GM12878 (cell line): Measurements from ENCODE around the gene TMPRSS13. TPM values are rescaled to one million over a fixed set of nuclear protein-coding genes. Genes with fewer than 3 reads are reported as not detected.

Experiments used
- ATAC-seq: fragments of 200-7000 bp; cut with Tn5 transposase; 3 replicates; pipeline ENCODE4 v1.9.1; 2020; ENCODE audit warnings: mild to moderate bottlenecking, moderate library complexity
- BruUV-seq: library from RNA; stranded (reverse); fragments of 400-500 nt; replicated peaks from 2 replicates; lab custom pipeline; 2021; lab: Mats Ljungman, UMichigan
- CTCF ChIA-PET: fragments of 300-600 bp; sonication (Branson Sonifier 250); formaldehyde crosslinking; extraction: SDS; loops from one replicate; lab custom pipeline; 2021; ENCODE audit warnings: inconsistent platforms; lab: Yijun Ruan, JAX
- POLR2A ChIA-PET: fragments of 350-600 bp; formaldehyde crosslinking; extraction: SDS; loops from one replicate; lab custom pipeline; 2021; ENCODE audit warnings: inconsistent platforms; lab: Charles Lee
- RAD21 ChIA-PET: fragments of 300-600 bp; sonication (Branson Sonifier 250); formaldehyde crosslinking; loops from one replicate; lab custom pipeline; 2023; ENCODE audit warnings: antibody characterized with exemption; ENCODE audit not compliant: unreplicated experiment; lab: Charles Lee
- SMC1A ChIA-PET: fragments of 300-600 bp; sonication (Branson Sonifier 250); formaldehyde crosslinking; loops from one replicate; lab custom pipeline; 2023; ENCODE audit not compliant: unreplicated experiment, uncharacterized antibody; lab: Charles Lee
- DNase-seq: peaks from one replicate; pipeline ENCODE4 v3.0.0-alpha.2; 2011; ENCODE audit warnings: low read depth, low spot score
- FAIRE-seq: peaks from 3 replicates; lab custom pipeline; 2011; peaks lifted over from hg19 to GRCh38; lab: Jason Lieb, UNC
- H2AFZ ChIP-seq: 2 replicates; pipeline ENCODE4 v1.6.0; 2011; ENCODE audit warnings: low read depth, low read length, control low read depth; ENCODE audit not compliant: control insufficient read depth
- H3K27ac ChIP-seq: 2 replicates; pipeline ENCODE4 v1.5.1; 2011; ENCODE audit warnings: control low read depth; ENCODE audit not compliant: control insufficient read depth, insufficient read depth
- H3K27me3 ChIP-seq, 2 experiments: replicated peaks in 1 of 2; 2 replicates each; pipeline versions ENCODE4 v1.6.0 to v1.6.1; 2011; ENCODE audit warnings: low read length in 1 of 2; ENCODE audit not compliant: control insufficient read depth in 2 of 2, insufficient read depth in 2 of 2
- H3K36me3 ChIP-seq, 2 experiments: 2 replicates each; pipeline ENCODE4 v1.5.1; 2011; ENCODE audit warnings: low read length in 1 of 2; ENCODE audit not compliant: control insufficient read depth in 2 of 2, insufficient read depth in 2 of 2
- H3K4me1 ChIP-seq: 2 replicates; pipeline ENCODE4 v1.6.1; 2011; ENCODE audit warnings: mild to moderate bottlenecking, low read length, moderate library complexity, mixed read lengths; ENCODE audit not compliant: control insufficient read depth, insufficient read depth
- H3K4me2 ChIP-seq: 2 replicates; pipeline ENCODE4 v1.6.0; 2011; ENCODE audit warnings: control low read depth; ENCODE audit not compliant: control insufficient read depth, insufficient read depth
- H3K4me3 ChIP-seq: fragments of 200-600 bp; sonication (generic); 2 replicates; pipeline ENCODE4 v1.5.1; 2016
- H3K79me2 ChIP-seq: 2 replicates; pipeline ENCODE4 v1.6.0; 2011; ENCODE audit warnings: low read length; ENCODE audit not compliant: control insufficient read depth, insufficient read depth
- H3K9ac ChIP-seq: 2 replicates; pipeline ENCODE4 v1.8.0; 2011; ENCODE audit warnings: low read length, control low read depth, mixed read lengths; ENCODE audit not compliant: control insufficient read depth, insufficient read depth
- H3K9me3 ChIP-seq: replicated peaks from 3 replicates; pipeline ENCODE4 v1.5.1; 2011; ENCODE audit warnings: mild to moderate bottlenecking, low read length; ENCODE audit not compliant: control insufficient read depth, insufficient read depth
- H4K20me1 ChIP-seq: 2 replicates; pipeline ENCODE4 v1.6.0; 2011; ENCODE audit not compliant: control insufficient read depth, insufficient read depth
- ASH2L ChIP-seq: fragments of 300-600, 200-600 bp; sonication (generic); IDR thresholded peaks from 2 replicates; pipeline ENCODE4 v1.6.1; 2017; ENCODE audit warnings: low read depth, mild to moderate bottlenecking, borderline replicate concordance
- ATF3 ChIP-seq: IDR thresholded peaks from 2 replicates; pipeline ENCODE4 v1.6.1; 2011; ENCODE audit warnings: low read depth, mild to moderate bottlenecking, low read length, moderate library complexity, borderline replicate concordance; ENCODE audit errors: extremely low read depth
- BHLHE40 ChIP-seq, 2 experiments: fragments of 450-650 bp in 1 of 2; IDR thresholded peaks; 2 replicates each; pipeline ENCODE4 v1.6.1; 2011 to 2017; ENCODE audit warnings: low read depth in 2 of 2, borderline replicate concordance in 1 of 2, improper control_type of control experiment in 1 of 2, low read length in 1 of 2, mild to moderate bottlenecking in 1 of 2
- BRCA1 ChIP-seq: IDR thresholded peaks from 2 replicates; pipeline ENCODE4 v1.6.1; 2011; ENCODE audit warnings: low read depth, low read length, improper control_type of control experiment
- CEBPB ChIP-seq, 2 experiments: fragments of 150-350 bp in 1 of 2; IDR thresholded peaks; 2 replicates each; pipeline ENCODE4 v1.6.1; 2012 to 2014; ENCODE audit warnings: low read depth in 2 of 2, low read length in 2 of 2, borderline replicate concordance in 1 of 2, inconsistent platforms in 1 of 2
- E4F1 ChIP-seq: fragments of 450-650 bp; IDR thresholded peaks from 2 replicates; pipeline ENCODE4 v1.6.1; 2018; ENCODE audit warnings: borderline replicate concordance, mild to moderate bottlenecking; ENCODE audit not compliant: partially characterized antibody
- MAX ChIP-seq: IDR thresholded peaks from 2 replicates; pipeline ENCODE4 v1.6.1; 2012; ENCODE audit warnings: low read depth, low read length, improper control_type of control experiment
- MTA3 ChIP-seq: IDR thresholded peaks from 2 replicates; pipeline ENCODE4 v1.6.1; 2012; ENCODE audit warnings: low read length, inconsistent platforms, borderline replicate concordance
- NFIC ChIP-seq: IDR thresholded peaks from 2 replicates; pipeline ENCODE4 v1.6.1; 2012; ENCODE audit warnings: low read depth, mild to moderate bottlenecking, inconsistent platforms, low read length, moderate library complexity
- POLR2A ChIP-seq: IDR thresholded peaks from 2 replicates; pipeline ENCODE4 v1.6.1; 2011; ENCODE audit warnings: low read depth, mild to moderate bottlenecking, low read length
- POLR2AphosphoS2 ChIP-seq: IDR thresholded peaks from 2 replicates; pipeline ENCODE4 v1.6.1; 2011; ENCODE audit warnings: low read depth, mild to moderate bottlenecking, low read length, improper control_type of control experiment, moderate library complexity
- RFX5 ChIP-seq: IDR thresholded peaks from 2 replicates; pipeline ENCODE4 v1.6.1; 2011; ENCODE audit warnings: low read depth, low read length, improper control_type of control experiment
- RUNX3 ChIP-seq: IDR thresholded peaks from 2 replicates; pipeline ENCODE4 v1.6.1; 2012; ENCODE audit warnings: low read length, inconsistent platforms
- SRF ChIP-seq, 2 experiments: IDR thresholded peaks; 2 replicates each; pipeline ENCODE4 v1.6.1; 2011; ENCODE audit warnings: low read depth in 2 of 2, low read length in 2 of 2, mild to moderate bottlenecking in 1 of 2, moderate library complexity in 1 of 2
- USF1 ChIP-seq: IDR thresholded peaks from 2 replicates; pipeline ENCODE4 v1.6.1; 2011; ENCODE audit warnings: borderline replicate concordance, low read depth, mild to moderate bottlenecking, moderate library complexity, mixed read lengths, low read length; ENCODE audit not compliant: insufficient read depth; ENCODE audit errors: extremely low read length
- ZBED1 ChIP-seq: IDR thresholded peaks from 2 replicates; pipeline ENCODE4 v1.6.1; 2016; ENCODE audit warnings: borderline replicate concordance
- WGBS: methylation state at CpG from one replicate; pipeline ENCODE4 v1.1.6; 2016; ENCODE audit warnings: low lambda C conversion rate; ENCODE audit not compliant: insufficient replicate concordance, insufficient coverage; ENCODE audit errors: missing lambda C conversion rate; 5-methylcytosine and 5-hydroxymethylcytosine counted together
- in situ Hi-C: fragments of 300-500 bp; cut with MboI; formaldehyde crosslinking; loops from 9 replicates; pipeline ENCODE4 v1.14.3; 2018; ENCODE audit warnings: mixed read lengths
- intact Hi-C: fragments of 100-400 bp; cut with micrococcal nuclease; formaldehyde crosslinking; loops from one replicate; pipeline ENCODE4 v1.14.2; 2022; ENCODE audit not compliant: unreplicated experiment
- polyA plus RNA-seq, 11 experiments: library from polyadenylated mRNA; depleted of rRNA in 4 of 11; unstranded in 6 of 11; stranded (reverse) in 5 of 11; fragments of >200 nt; fragmentation: Nextera tagmentation in 4 of 11; fragmentation: Illumina TruSeq in 1 of 11; extraction: Ambion mirVana in 4 of 11; extraction: Trizol in 1 of 11; gene quantifications; 1 replicate in 1 of 11; 2 replicates in 10 of 11; pipeline versions ENCODE4 v1.2.1 to v1.2.3, GENCODE V29; 2011 to 2016; ENCODE audit warnings: inconsistent platforms in 2 of 11, missing spikeins in 2 of 11, low read depth in 1 of 11
- total RNA-seq, 4 experiments: library from RNA; depleted of rRNA in 3 of 4; stranded (reverse); fragments of >200 nt in 3 of 4; fragmentation: Illumina TruSeq in 1 of 4; extraction: Trizol in 1 of 4; gene quantifications; 2 replicates each; pipeline versions ENCODE4 v1.2.1 to v1.2.3, GENCODE V29; 2013 to 2021

TMPRSS13 gene
- total and polyA plus RNA-seq, 10 of the 15 experiments (the other 5 are each of a cell fraction or from before 2014, with no cell fraction given): 0.05 to 0.50 (median 0.26) TPM; not detected in 2

GRCh38 chr11:117910941-117911655, 18.1 kb downstream of the TMPRSS13 start:
- RAD21 ChIA-PET: interaction anchor here (2.2 to 2.5 kb wide), 2 partner anchors 8 to 36 kb away, joined by 7 to 13 read pairs; no protein-coding TSS in a partner anchor
- Histone ChIP-seq H3K9me3 (no peaks in the 10 kb centered on the region), H3K4me2 (no peak overlapping the region), H3K9ac (no peak overlapping the region), H3K36me3 (no peaks in the 10 kb centered on the region), H3K4me3 (no peak overlapping the region), H3K79me2 (no peaks in the 10 kb centered on the region), H3K4me1 (peaks cover 5% of the 10 kb centered on the region; the same call in 1 of the 2 replicates), H2AFZ (no peak overlapping the region), H3K27ac (no peak overlapping the region), H3K27me3 (no peaks in the 10 kb centered on the region; a peak in 1 of 4 replicates), H4K20me1 (no peaks in the 10 kb centered on the region)
- ATAC-seq: no peak
- no TSS peak for BruUV-seq
- POLR2A ChIA-PET: no interaction called here
- intact Hi-C loops: no loop called here
- SMC1A ChIA-PET: interaction anchor here (0.5 to 5.0 kb wide), 8 partner anchors 9 to 438 kb away, joined by 3 to 30 read pairs (median 7); partner anchors contain the start of gene TMPRSS13
- 18% methylated on average over 12 of the region's 12 CpGs for WGBS
- DNase-seq: no peak
- CTCF ChIA-PET: interaction anchor here (2.0 to 7.6 kb wide), 2 partner anchors 35 to 142 kb away, joined by 7 to 83 read pairs; no protein-coding TSS in a partner anchor
- FAIRE-seq: no peak
- TF ChIP-seq BRCA1 (no peak), NFIC (no peak), E4F1 (no peak), ASH2L (no peak), ZBED1 (no peak), CEBPB (IDR thresholded peaks at IDR 0.05; ENCODE audit: borderline replicate concordance in 1 of 2, low read depth in 2 of 2, low read length in 2 of 2) (no peak), SRF (IDR thresholded peaks at IDR 0.05; ENCODE audit: low read depth in 2 of 2, low read length in 2 of 2) (no peak), RFX5 (no peak), RUNX3 (no peak), MAX (no peak), POLR2AphosphoS2 (no peak), MTA3 (no peak), ATF3 (no peak), BHLHE40 (IDR thresholded peaks at IDR 0.05; ENCODE audit: borderline replicate concordance in 1 of 2, low read depth in 2 of 2, low read length in 1 of 2) (no peak), USF1 (no peak), POLR2A (no peak)
- in situ Hi-C loops: no loop called here
